Measurements from ENCODE around the gene KLF4. TPM values are rescaled to one million over a fixed set of nuclear protein-coding genes. Genes with fewer than 3 reads are reported as not detected.

KLF4 gene
- total RNA-seq, 3 donors from 2014 or later = 203 to 454 (median 438) TPM

- no peak for ATAC-seq
- Histone ChIP-seq H3K36me3 (ENCODE audit: low read depth) (no peaks in the 10 kb centered on the region), H3K4me3 (no peak overlapping the region), H3K9me3 (no peaks in the 10 kb centered on the region), H3K4me1 (ENCODE audit: low read depth) (no peaks in the 10 kb centered on the region)
- no peak for DNase-seq
- no peak for TF ChIP-seq CTCF (IDR thresholded peaks at IDR 0.05)
- intact Hi-C loops (cut with DNase I, micrococcal nuclease) = no loop called here
Measured at GRCh38 chr9:107439991-107440456, 49.5 kb downstream of the KLF4 start.

- Histone ChIP-seq H3K9me3 (no peaks in the 10 kb centered on the region), H3K36me3 (ENCODE audit: low read depth) (no peaks in the 10 kb centered on the region), H3K4me3 (no peak overlapping the region), H3K4me1 (ENCODE audit: low read depth) (no peaks in the 10 kb centered on the region)
- ATAC-seq (no peak), DNase-seq (no peak)
- intact Hi-C loops (cut with DNase I, micrococcal nuclease) = no loop called here
- TF ChIP-seq CTCF (IDR thresholded peaks at IDR 0.05) = no peak
Measured at GRCh38 chr9:107438211-107439031, 51.1 kb downstream of the KLF4 start.

GRCh38 chr9:107437716-107438115 is 51.9 kb downstream of the KLF4 start:
- no peaks in the 10 kb centered on the region for H3K4me1 ChIP-seq (ENCODE audit: low read depth)
- H3K4me3 ChIP-seq = no peak overlapping the region
- ATAC-seq (no peak), DNase-seq (no peak)
- no peak for TF ChIP-seq CTCF (IDR thresholded peaks at IDR 0.05)
- no peaks in the 10 kb centered on the region for H3K36me3 ChIP-seq (ENCODE audit: low read depth)
- intact Hi-C loops (cut with DNase I, micrococcal nuclease) = no loop called here
- H3K9me3 ChIP-seq = no peaks in the 10 kb centered on the region

- Histone ChIP-seq H3K9me3 (no peaks in the 10 kb centered on the region), H3K4me1 (ENCODE audit: low read depth) (no peaks in the 10 kb centered on the region), H3K4me3 (no peak overlapping the region), H3K36me3 (ENCODE audit: low read depth) (no peaks in the 10 kb centered on the region)
- no peak for TF ChIP-seq CTCF (IDR thresholded peaks at IDR 0.05)
- DNase-seq (no peak), ATAC-seq (no peak)
- intact Hi-C loops (cut with DNase I, micrococcal nuclease) = no loop called here
Measured at GRCh38 chr9:107435415-107435814, 54.2 kb downstream of the KLF4 start.

Other genes starting within 250 kb of the KLF4 start
- gene RAD23B, start 206.5 kb downstream of the KLF4 start, total RNA-seq = 10 to 100 TPM; 83.0 to 95.6 (median 93.7) TPM